Neural cell (in vitro differentiated cells): ENCODE measurements around the gene TMCC1. TPM values are rescaled to one million over a fixed set of nuclear protein-coding genes. Genes with fewer than 3 reads are reported as not detected.

Experiments
- H2AFZ ChIP-seq: fragments of 200-600, 300-800 bp; sonication (generic), shearing (Covaris generic); 2 replicates; pipeline ENCODE4 v1.6.0; 2014; ENCODE audit warnings: low read depth, mild to moderate bottlenecking, antibody characterized with exemption, low read length, moderate library complexity
- H3F3A ChIP-seq: fragments of 200-600 bp; shearing (Covaris generic); 2 replicates; pipeline ENCODE4 v1.6.1; 2016; ENCODE audit warnings: mild to moderate bottlenecking, moderate library complexity, mixed read lengths, antibody characterized with exemption, low read length; ENCODE audit not compliant: insufficient read depth, poor library complexity, severe bottlenecking
- H3K27ac ChIP-seq: fragments of 200-600, 300-800 bp; sonication (generic), shearing (Covaris generic); 2 replicates; pipeline ENCODE4 v1.5.1; 2014; ENCODE audit warnings: mild to moderate bottlenecking, low read length, moderate library complexity
- H3K27me3 ChIP-seq: fragments of 300-800, 200-600 bp; sonication (generic), shearing (Covaris generic); 2 replicates; pipeline ENCODE4 v1.6.0; 2014; ENCODE audit warnings: mild to moderate bottlenecking, low read depth, low read length, moderate library complexity; ENCODE audit not compliant: insufficient read depth
- H3K36me3 ChIP-seq: fragments of 300-800, 200-600 bp; sonication (generic), shearing (Covaris generic); 2 replicates; pipeline ENCODE4 v1.5.1; 2014; ENCODE audit warnings: mild to moderate bottlenecking, antibody characterized with exemption, low read length, moderate library complexity; ENCODE audit not compliant: insufficient read depth
- H3K4me2 ChIP-seq: fragments of 300-800, 200-600 bp; sonication (generic), shearing (Covaris generic); 2 replicates; pipeline ENCODE4 v1.6.0; 2014; ENCODE audit warnings: mild to moderate bottlenecking, low read length
- H3K4me3 ChIP-seq: fragments of 300-800, 200-600 bp; sonication (generic), shearing (Covaris generic); 2 replicates; pipeline ENCODE4 v1.5.1; 2014; ENCODE audit warnings: mild to moderate bottlenecking, low read length, moderate library complexity
- H3K79me2 ChIP-seq: fragments of 200-600 bp; shearing (Covaris generic); replicated peaks from 2 replicates; pipeline ENCODE4 v1.6.0; 2014; ENCODE audit warnings: mild to moderate bottlenecking, low read length, moderate library complexity; ENCODE audit not compliant: insufficient read depth
- H3K9ac ChIP-seq: fragments of 300-800, 200-600 bp; sonication (generic), shearing (Covaris generic); 2 replicates; pipeline ENCODE4 v1.6.1; 2016; ENCODE audit warnings: mild to moderate bottlenecking, low read length, mixed read lengths
- H3K9me2 ChIP-seq: fragments of 200-600 bp; shearing (Covaris generic); 2 replicates; pipeline ENCODE4 v1.6.1; 2016; ENCODE audit warnings: mild to moderate bottlenecking, low read length, mixed read lengths; ENCODE audit not compliant: insufficient read depth
- H3K9me3 ChIP-seq: fragments of 200-600, 300-800 bp; sonication (generic), shearing (Covaris generic); 2 replicates; pipeline ENCODE4 v1.6.1; 2016; ENCODE audit warnings: mild to moderate bottlenecking, mixed run types, low read length, moderate library complexity, mixed read lengths
- H4K20me1 ChIP-seq: fragments of 200-600 bp; shearing (Covaris generic); 2 replicates; pipeline ENCODE4 v1.6.1; 2016; ENCODE audit warnings: mild to moderate bottlenecking, mixed run types; ENCODE audit not compliant: insufficient read depth
- CTCF ChIP-seq: fragments of 450-650 bp; IDR thresholded peaks from 2 replicates; pipeline ENCODE4 v1.5.1; 2014; ENCODE audit warnings: antibody characterized with exemption, mild to moderate bottlenecking, moderate library complexity; ENCODE audit not compliant: poor library complexity, severe bottlenecking
- EP300 ChIP-seq: fragments of 450-650 bp; conservative IDR thresholded peaks from 2 replicates; pipeline ENCODE4 v1.6.1; 2014; ENCODE audit warnings: antibody characterized with exemption, mild to moderate bottlenecking, moderate library complexity; ENCODE audit not compliant: poor library complexity, severe bottlenecking
- EZH2 ChIP-seq: fragments of 200-600, 300-800 bp; shearing (Covaris generic), sonication (generic); IDR thresholded peaks from 2 replicates; pipeline ENCODE4 v1.6.1; 2014; ENCODE audit warnings: antibody characterized with exemption, low read length, borderline replicate concordance, mild to moderate bottlenecking; ENCODE audit not compliant: insufficient read depth, poor library complexity, severe bottlenecking
- MXI1 ChIP-seq: fragments of 450-650 bp; conservative IDR thresholded peaks from 2 replicates; pipeline ENCODE4 v1.6.1; 2014; ENCODE audit warnings: antibody characterized with exemption, mild to moderate bottlenecking; ENCODE audit not compliant: poor library complexity, severe bottlenecking
- POLR2AphosphoS5 ChIP-seq: IDR thresholded peaks from 2 replicates; pipeline ENCODE4 v1.6.1; 2012
- RAD21 ChIP-seq: fragments of 450-650 bp; conservative IDR thresholded peaks from 2 replicates; pipeline ENCODE4 v1.6.1; 2014; ENCODE audit warnings: antibody characterized with exemption, mild to moderate bottlenecking, moderate library complexity
- SMC3 ChIP-seq: fragments of 450-650 bp; conservative IDR thresholded peaks from 2 replicates; pipeline ENCODE4 v1.6.1; 2014; ENCODE audit warnings: antibody characterized with exemption, mild to moderate bottlenecking, moderate library complexity; ENCODE audit not compliant: poor library complexity
- TAF1 ChIP-seq: IDR thresholded peaks from 2 replicates; pipeline ENCODE4 v1.6.1; 2012; ENCODE audit warnings: low read depth
- polyA plus RNA-seq: library from polyadenylated mRNA; depleted of rRNA; stranded (reverse); fragments of >200 nt; gene quantifications from 2 replicates; pipeline ENCODE4 v1.2.3, GENCODE V29; 2014
- TF ChIP-seq, protein P1 (sequence below): IDR thresholded peaks from 2 replicates; pipeline ENCODE4 v1.6.1; 2012; ENCODE audit warnings: borderline replicate concordance

Gene TMCC1
- polyA plus RNA-seq, 1 donor from 2014 or later: 25.0 TPM

- H3K27ac ChIP-seq: no peak overlapping the region
- H2AFZ ChIP-seq: no peak overlapping the region
- no peaks in the 10 kb centered on the region for H3K36me3 ChIP-seq
- H3K79me2 ChIP-seq: peaks cover 8% of the 10 kb centered on the region
- TF ChIP-seq POLR2AphosphoS5 (no peak), RAD21 (no peak), MXI1 (no peak), CTCF (no peak), TAF1 (no peak), EZH2 (no peak), EP300 (no peak), SMC3 (no peak)
- TF ChIP-seq, protein P1, sequence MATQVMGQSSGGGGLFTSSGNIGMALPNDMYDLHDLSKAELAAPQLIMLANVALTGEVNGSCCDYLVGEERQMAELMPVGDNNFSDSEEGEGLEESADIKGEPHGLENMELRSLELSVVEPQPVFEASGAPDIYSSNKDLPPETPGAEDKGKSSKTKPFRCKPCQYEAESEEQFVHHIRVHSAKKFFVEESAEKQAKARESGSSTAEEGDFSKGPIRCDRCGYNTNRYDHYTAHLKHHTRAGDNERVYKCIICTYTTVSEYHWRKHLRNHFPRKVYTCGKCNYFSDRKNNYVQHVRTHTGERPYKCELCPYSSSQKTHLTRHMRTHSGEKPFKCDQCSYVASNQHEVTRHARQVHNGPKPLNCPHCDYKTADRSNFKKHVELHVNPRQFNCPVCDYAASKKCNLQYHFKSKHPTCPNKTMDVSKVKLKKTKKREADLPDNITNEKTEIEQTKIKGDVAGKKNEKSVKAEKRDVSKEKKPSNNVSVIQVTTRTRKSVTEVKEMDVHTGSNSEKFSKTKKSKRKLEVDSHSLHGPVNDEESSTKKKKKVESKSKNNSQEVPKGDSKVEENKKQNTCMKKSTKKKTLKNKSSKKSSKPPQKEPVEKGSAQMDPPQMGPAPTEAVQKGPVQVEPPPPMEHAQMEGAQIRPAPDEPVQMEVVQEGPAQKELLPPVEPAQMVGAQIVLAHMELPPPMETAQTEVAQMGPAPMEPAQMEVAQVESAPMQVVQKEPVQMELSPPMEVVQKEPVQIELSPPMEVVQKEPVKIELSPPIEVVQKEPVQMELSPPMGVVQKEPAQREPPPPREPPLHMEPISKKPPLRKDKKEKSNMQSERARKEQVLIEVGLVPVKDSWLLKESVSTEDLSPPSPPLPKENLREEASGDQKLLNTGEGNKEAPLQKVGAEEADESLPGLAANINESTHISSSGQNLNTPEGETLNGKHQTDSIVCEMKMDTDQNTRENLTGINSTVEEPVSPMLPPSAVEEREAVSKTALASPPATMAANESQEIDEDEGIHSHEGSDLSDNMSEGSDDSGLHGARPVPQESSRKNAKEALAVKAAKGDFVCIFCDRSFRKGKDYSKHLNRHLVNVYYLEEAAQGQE: no peak
- H3K9ac ChIP-seq: no peak overlapping the region
- no peaks in the 10 kb centered on the region for H3K9me2 ChIP-seq
- H3K4me2 ChIP-seq: no peak overlapping the region
- no peaks in the 10 kb centered on the region for H3F3A ChIP-seq
- no peak overlapping the region for H3K4me3 ChIP-seq
- no peaks in the 10 kb centered on the region for H3K27me3 ChIP-seq
- H4K20me1 ChIP-seq: no peaks in the 10 kb centered on the region
- H3K9me3 ChIP-seq: no peaks in the 10 kb centered on the region
Observed at GRCh38 chr3:129739634-129740033, 153.9 kb downstream of the TMCC1 start.

DNA sequence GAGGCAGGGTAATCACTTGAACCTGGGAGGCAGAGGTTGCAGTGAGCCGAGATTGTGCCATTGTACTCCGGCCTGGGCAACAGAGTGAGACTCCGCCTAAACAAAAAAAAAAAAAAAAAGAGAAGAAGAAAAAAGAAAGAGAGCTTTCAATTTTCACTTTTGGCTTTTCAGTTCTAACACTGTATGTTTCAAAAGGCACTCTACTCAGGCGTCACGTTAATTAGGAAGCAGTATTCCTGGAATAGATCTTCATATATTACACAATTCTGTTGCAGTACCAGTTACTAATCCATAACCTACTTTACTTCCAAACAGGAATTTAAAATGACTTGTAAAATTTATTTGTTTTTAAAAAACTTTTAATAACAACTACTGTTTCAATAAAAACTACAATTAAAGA is 155.3 kb downstream of the TMCC1 start:
- H3K36me3 ChIP-seq: no peaks in the 10 kb centered on the region
- no peak overlapping the region for H3K4me3 ChIP-seq
- no peaks in the 10 kb centered on the region for H3K27me3 ChIP-seq
- no peak overlapping the region for H3K27ac ChIP-seq
- no peak overlapping the region for H3K4me2 ChIP-seq
- TF ChIP-seq EP300 (no peak), EZH2 (no peak), TAF1 (no peak), MXI1 (no peak), RAD21 (no peak), CTCF (no peak), POLR2AphosphoS5 (no peak)
- TF ChIP-seq, protein P1: no peak
- no peaks in the 10 kb centered on the region for H3F3A ChIP-seq
- no peaks in the 10 kb centered on the region for H3K9me3 ChIP-seq
- H2AFZ ChIP-seq: no peak overlapping the region
- peaks cover 8% of the 10 kb centered on the region for H3K79me2 ChIP-seq
- no peaks in the 10 kb centered on the region for H4K20me1 ChIP-seq
- H3K9me2 ChIP-seq: no peaks in the 10 kb centered on the region
- no peak overlapping the region for H3K9ac ChIP-seq
